ENCODE measurements around the gene B4GALT3.

The B4GALT3 gene

GRCh38 chr1:161215076-161215475 lies 37.8 kb upstream of the B4GALT3 start, which contains the start of gene FCER1G:
Gene FCER1G (plus strand): TSS chr1:161215295. CDS start chr1:161215322, 27 bp downstream.
- no peak within 1 kb of the TSS for H3K27ac ChIP-seq
- no peak for TF ChIP-seq ZFX (IDR thresholded peaks at IDR 0.05)
- TF ChIP-seq CTCF (conservative IDR thresholded peaks at IDR 0.05), result no peak

- TF ChIP-seq CTCF (conservative IDR thresholded peaks at IDR 0.05) (no peak), ZFX (IDR thresholded peaks at IDR 0.05) (no peak)
- H3K27ac ChIP-seq, result no peak overlapping the region
Observed at GRCh38 chr1:161214369-161214768, 37.1 kb upstream of the B4GALT3 start.

- peak; percentile 97 for TF ChIP-seq CTCF (conservative IDR thresholded peaks at IDR 0.05)
- TF ChIP-seq ZFX (IDR thresholded peaks at IDR 0.05), result no peak
Observed at GRCh38 chr1:161209790-161210409, 32.6 kb upstream of the B4GALT3 start.

GRCh38 chr1:161207173-161207572 lies 29.9 kb upstream of the B4GALT3 start:
- H3K27ac ChIP-seq, result no peak overlapping the region
- no peak for TF ChIP-seq ZFX (IDR thresholded peaks at IDR 0.05)
- TF ChIP-seq CTCF (conservative IDR thresholded peaks at IDR 0.05), result no peak

More at GRCh38 chr1:161209790-161210409, 32.6 kb upstream of the B4GALT3 start:
- H3K27ac ChIP-seq, result no peak overlapping the region

- TF ChIP-seq CTCF (conservative IDR thresholded peaks at IDR 0.05), result no peak
- TF ChIP-seq ZFX (IDR thresholded peaks at IDR 0.05), result no peak
- H3K27ac ChIP-seq, result no peak overlapping the region
Observed at GRCh38 chr1:161206411-161207140, 29.3 kb upstream of the B4GALT3 start.

GRCh38 chr1:161201836-161202712 lies 24.8 kb upstream of the B4GALT3 start, which contains the start of gene NDUFS2:
Gene NDUFS2 (plus strand): TSS chr1:161202367. CDS start chr1:161202386, 19 bp downstream.
- peak within 1 kb of the TSS; percentile 88 for H3K27ac ChIP-seq
- TF ChIP-seq ZFX (IDR thresholded peaks at IDR 0.05) (peak; percentile 57; the same call in 1 of the 2 replicates), CTCF (conservative IDR thresholded peaks at IDR 0.05) (no peak; the same call in 1 of the 2 replicates)
